SU-DHL-6 (cell line): ENCODE results near the gene CELSR1.

Experiments
- H2AFZ ChIP-seq: fragments of 200-600 bp; sonication (generic); 2 replicates; pipeline ENCODE4 v1.6.1; 2014; ENCODE audit warnings: low read depth, mild to moderate bottlenecking, moderate library complexity, mixed read lengths, antibody characterized with exemption, low read length; ENCODE audit not compliant: severe bottlenecking
- H3F3A ChIP-seq: fragments of 200-600 bp; shearing (Covaris generic); 2 replicates; pipeline ENCODE4 v1.6.0; 2016; ENCODE audit warnings: antibody characterized with exemption, mild to moderate bottlenecking; ENCODE audit not compliant: insufficient read depth
- H3K27ac ChIP-seq: fragments of 200-600 bp; sonication (generic); 2 replicates; pipeline ENCODE4 v1.5.1; 2016; ENCODE audit warnings: low read depth, mild to moderate bottlenecking, low read length, moderate library complexity, mixed read lengths
- H3K27me3 ChIP-seq: fragments of 200-600 bp; sonication (generic), shearing (Covaris generic); 2 replicates; pipeline ENCODE4 v1.6.0; 2014; ENCODE audit warnings: mild to moderate bottlenecking, low read length
- H3K36me3 ChIP-seq: fragments of 200-600 bp; sonication (generic); 2 replicates; pipeline ENCODE4 v1.6.1; 2014; ENCODE audit warnings: mild to moderate bottlenecking, low read length, mixed read lengths
- H3K4me2 ChIP-seq: fragments of 300-600, 200-600 bp; shearing (Covaris generic), sonication (generic); 2 replicates; pipeline ENCODE4 v1.6.0; 2014; ENCODE audit warnings: low read length, low read depth, mild to moderate bottlenecking; ENCODE audit not compliant: poor library complexity, severe bottlenecking
- H3K4me3 ChIP-seq: fragments of 200-600 bp; sonication (generic); 2 replicates; pipeline ENCODE4 v1.5.1; 2014; ENCODE audit warnings: antibody characterized with exemption, low read length, mild to moderate bottlenecking, mixed read lengths; ENCODE audit not compliant: insufficient read depth, poor library complexity, severe bottlenecking
- H3K79me2 ChIP-seq: fragments of 200-600 bp; sonication (generic); 2 replicates; pipeline ENCODE4 v1.6.1; 2014; ENCODE audit warnings: mild to moderate bottlenecking, low read length, moderate library complexity; ENCODE audit not compliant: insufficient read depth
- H3K9ac ChIP-seq: fragments of 200-600 bp; sonication (generic); 2 replicates; pipeline ENCODE4 v1.7.0; 2014; ENCODE audit warnings: mild to moderate bottlenecking, low read length
- H3K9me2 ChIP-seq: fragments of 200-600 bp; sonication (generic); replicated peaks from 2 replicates; pipeline ENCODE4 v1.6.1; 2014; ENCODE audit warnings: low read length; ENCODE audit not compliant: insufficient read depth
- H3K9me3 ChIP-seq: fragments of 200-600 bp; sonication (generic); 2 replicates; pipeline ENCODE4 v1.6.1; 2014; ENCODE audit warnings: low read length, mixed read lengths; ENCODE audit not compliant: insufficient read depth
- H4K20me1 ChIP-seq: fragments of 200-600 bp; sonication (generic); 2 replicates; pipeline ENCODE4 v1.6.1; 2014; ENCODE audit warnings: low read depth, mild to moderate bottlenecking, antibody characterized with exemption, low read length, moderate library complexity, mixed read lengths
- CTCF ChIP-seq: fragments of 200-600 bp; sonication (generic); IDR thresholded peaks from one replicate; pipeline ENCODE4 v1.5.1; 2017; ENCODE audit warnings: antibody characterized with exemption, mild to moderate bottlenecking, low read length, moderate library complexity; ENCODE audit not compliant: insufficient read depth, poor library complexity, severe bottlenecking
- EZH2phosphoT487 ChIP-seq: fragments of 200-600 bp; sonication (generic), shearing (Covaris generic); conservative IDR thresholded peaks from 2 replicates; pipeline ENCODE4 v1.6.1; 2018; ENCODE audit warnings: mild to moderate bottlenecking, antibody characterized with exemption, low read length, moderate library complexity, mixed read lengths

Gene CELSR1

GRCh38 chr22:46518542-46519325 is 18.7 kb downstream of the CELSR1 start:
- H3K4me3 ChIP-seq, result no peak overlapping the region
- TF ChIP-seq EZH2phosphoT487 (no peak), CTCF (no peak)
- no peaks in the 10 kb centered on the region for H3K9me3 ChIP-seq
- H3F3A ChIP-seq, result no peaks in the 10 kb centered on the region
- H3K4me2 ChIP-seq, result no peak overlapping the region
- H3K27ac ChIP-seq, result no peak overlapping the region
- no peaks in the 10 kb centered on the region for H3K79me2 ChIP-seq
- H3K9ac ChIP-seq, result no peak overlapping the region
- no peaks in the 10 kb centered on the region for H4K20me1 ChIP-seq
- no peaks in the 10 kb centered on the region for H3K27me3 ChIP-seq
- no peaks in the 10 kb centered on the region for H3K36me3 ChIP-seq
- H3K9me2 ChIP-seq, result no peaks in the 10 kb centered on the region
- no peak overlapping the region for H2AFZ ChIP-seq

GRCh38 chr22:46518038-46518437 is 19.4 kb downstream of the CELSR1 start:
- H2AFZ ChIP-seq, result no peak overlapping the region
- TF ChIP-seq EZH2phosphoT487 (no peak), CTCF (no peak)
- H3F3A ChIP-seq, result no peaks in the 10 kb centered on the region
- H3K27me3 ChIP-seq, result no peaks in the 10 kb centered on the region
- H3K4me3 ChIP-seq, result no peak overlapping the region
- H3K79me2 ChIP-seq, result no peaks in the 10 kb centered on the region
- H3K4me2 ChIP-seq, result no peak overlapping the region
- no peak overlapping the region for H3K9ac ChIP-seq
- H4K20me1 ChIP-seq, result no peaks in the 10 kb centered on the region
- no peaks in the 10 kb centered on the region for H3K9me2 ChIP-seq
- no peaks in the 10 kb centered on the region for H3K9me3 ChIP-seq
- no peaks in the 10 kb centered on the region for H3K36me3 ChIP-seq
- no peak overlapping the region for H3K27ac ChIP-seq

GRCh38 chr22:46517255-46517761 is 20.1 kb downstream of the CELSR1 start:
- Histone ChIP-seq H3K4me2 (no peak overlapping the region), H3K4me3 (no peak overlapping the region), H3K9me2 (no peaks in the 10 kb centered on the region), H3K79me2 (no peaks in the 10 kb centered on the region), H2AFZ (no peak overlapping the region), H3K9me3 (no peaks in the 10 kb centered on the region), H3K27me3 (no peaks in the 10 kb centered on the region), H3K27ac (no peak overlapping the region), H3K9ac (no peak overlapping the region), H4K20me1 (no peaks in the 10 kb centered on the region), H3K36me3 (no peaks in the 10 kb centered on the region), H3F3A (no peaks in the 10 kb centered on the region)
- TF ChIP-seq EZH2phosphoT487 (no peak), CTCF (no peak)
